ENCODE data around the gene RFNG. TPM values are rescaled to one million over a fixed set of nuclear protein-coding genes. Genes with fewer than 3 reads are reported as not detected.

RFNG gene
- total and polyA plus RNA-seq, 2 donors (not counting 1 experiment from before 2014, with no cell fraction given) = 30.1 to 44.5 TPM

DNA sequence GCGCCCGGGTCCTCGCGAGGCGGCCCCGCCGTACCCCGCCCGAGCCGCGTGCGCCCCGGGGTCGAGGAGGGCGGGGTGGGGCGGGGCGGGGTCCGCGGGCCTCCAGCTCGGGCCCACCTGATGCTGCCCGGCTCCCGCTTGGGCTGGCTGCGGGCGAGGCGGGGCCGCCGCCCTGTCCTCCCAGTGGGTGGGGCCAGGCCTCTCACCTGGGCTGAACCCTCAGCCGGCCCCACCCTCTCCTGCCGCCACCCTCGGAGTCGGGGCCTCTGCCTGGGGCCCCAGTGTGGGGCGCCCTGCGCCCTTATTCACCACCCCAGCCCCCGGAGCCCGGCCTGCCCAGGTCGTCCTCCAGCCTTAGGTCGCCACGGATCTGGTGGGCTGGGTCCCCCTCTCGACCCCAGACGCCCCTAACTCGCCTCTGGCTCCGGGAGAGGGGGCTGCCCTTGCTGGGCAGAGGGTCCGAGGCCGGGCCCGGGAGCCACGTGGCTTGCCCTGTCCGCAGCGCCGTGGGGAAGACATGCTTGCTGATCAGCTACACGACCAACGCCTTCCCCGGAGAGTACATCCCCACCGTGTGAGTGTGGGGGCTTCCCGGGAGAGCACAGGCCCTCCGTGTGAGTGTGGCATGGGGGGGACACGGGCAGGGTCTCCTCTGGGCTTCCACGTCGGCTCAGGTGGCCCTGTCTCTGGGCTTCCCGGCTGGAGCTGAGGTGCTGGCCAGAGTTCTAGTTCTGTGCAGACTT, 19.6 kb downstream of the RFNG start:
- Histone ChIP-seq H4K20me1 (ENCODE audit: control insufficient read depth, insufficient read depth, low read length, poor library complexity, severe bottlenecking) (peaks cover 52% of the 10 kb centered on the region), H3K36me3 (replicated peaks in 1 of 2; ENCODE audit: control extremely low read depth in 1 of 2, control insufficient read depth in 1 of 2, extremely low read depth in 1 of 2, insufficient read depth in 2 of 2, low read length in 1 of 2) (no peaks in the 10 kb centered on the region), H3K4me3 (ENCODE audit: control extremely low read depth in 1 of 5, extremely low read depth in 1 of 5, insufficient read depth in 1 of 5, low read depth in 2 of 5, low read length in 4 of 5) (peak overlapping the region in 2 of 5 experiments; percentile 11 to 19), H3K27me3 (replicated peaks in 1 of 4; ENCODE audit: control extremely low read depth in 1 of 4, control insufficient read depth in 3 of 4, insufficient read depth in 4 of 4, low read length in 3 of 4) (peaks cover 0 to 39% (median 3%) of the 10 kb centered on the region in 4 experiments), H2AFZ (ENCODE audit: insufficient read depth, low read depth, low read length, poor library complexity, severe bottlenecking) (no peak overlapping the region), H3K9ac (ENCODE audit: low read length) (no peak overlapping the region), H3K4me2 (replicated peaks; ENCODE audit: low read depth, low read length, poor library complexity, severe bottlenecking) (peak overlapping the region; percentile 66), H3K79me2 (ENCODE audit: control insufficient read depth, insufficient read depth, low read length) (peaks cover 14% of the 10 kb centered on the region), H3K27ac (ENCODE audit: low read length in 2 of 2) (no peak overlapping the region), H3K9me3 (ENCODE audit: control extremely low read depth in 1 of 3, control insufficient read depth in 2 of 3, insufficient read depth in 1 of 3, low read length in 2 of 3) (peaks cover 0 to 10% (median 0%) of the 10 kb centered on the region in 3 donors), H3K4me1 (ENCODE audit: control insufficient read depth in 2 of 2, insufficient read depth in 2 of 2, low read length in 2 of 2) (peaks cover 29 to 34% of the 10 kb centered on the region in 2 donors)
- peak; percentile 16 for ATAC-seq (ENCODE audit: low read depth)
- WGBS (ENCODE audit: insufficient coverage) = 15% methylated on average over 59 of the region's 59 CpGs
- TF ChIP-seq, protein P1, sequence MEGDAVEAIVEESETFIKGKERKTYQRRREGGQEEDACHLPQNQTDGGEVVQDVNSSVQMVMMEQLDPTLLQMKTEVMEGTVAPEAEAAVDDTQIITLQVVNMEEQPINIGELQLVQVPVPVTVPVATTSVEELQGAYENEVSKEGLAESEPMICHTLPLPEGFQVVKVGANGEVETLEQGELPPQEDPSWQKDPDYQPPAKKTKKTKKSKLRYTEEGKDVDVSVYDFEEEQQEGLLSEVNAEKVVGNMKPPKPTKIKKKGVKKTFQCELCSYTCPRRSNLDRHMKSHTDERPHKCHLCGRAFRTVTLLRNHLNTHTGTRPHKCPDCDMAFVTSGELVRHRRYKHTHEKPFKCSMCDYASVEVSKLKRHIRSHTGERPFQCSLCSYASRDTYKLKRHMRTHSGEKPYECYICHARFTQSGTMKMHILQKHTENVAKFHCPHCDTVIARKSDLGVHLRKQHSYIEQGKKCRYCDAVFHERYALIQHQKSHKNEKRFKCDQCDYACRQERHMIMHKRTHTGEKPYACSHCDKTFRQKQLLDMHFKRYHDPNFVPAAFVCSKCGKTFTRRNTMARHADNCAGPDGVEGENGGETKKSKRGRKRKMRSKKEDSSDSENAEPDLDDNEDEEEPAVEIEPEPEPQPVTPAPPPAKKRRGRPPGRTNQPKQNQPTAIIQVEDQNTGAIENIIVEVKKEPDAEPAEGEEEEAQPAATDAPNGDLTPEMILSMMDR (IDR thresholded peaks at IDR 0.05) = no peak
- no peak for TF ChIP-seq EZH2 (IDR thresholded peaks at IDR 0.05; ENCODE audit: borderline replicate concordance, insufficient read depth, low read depth, low read length, poor library complexity, severe bottlenecking)
- DNase-seq = no peak
- Mint-ChIP-seq H3K9me3 (ENCODE audit: insufficient read depth) (no peaks in the 10 kb centered on the region), H3K4me3 (peak overlapping the region; percentile 76), H3K27me3 (no peaks in the 10 kb centered on the region), H3K27ac (no peak overlapping the region), H3K4me1 (peaks cover 21% of the 10 kb centered on the region)
- intact Hi-C loops (cut with micrococcal nuclease) = loop anchor here (10.0 kb wide), 1 partner anchor 523 kb away; no protein-coding TSS in a partner anchor
- CTCF ChIA-PET = interaction anchor here (1.5 kb wide), 1 partner anchor 73 kb away, joined by 4 read pairs; no protein-coding TSS in a partner anchor
- POLR2A ChIA-PET = interaction anchor here (0.8 kb wide), 1 partner anchor 19 kb away, joined by 3 read pairs; no protein-coding TSS in a partner anchor
